HFFc6 (cell line): Measurements from ENCODE around the gene FAM83E. TPM values are rescaled to one million over a fixed set of nuclear protein-coding genes. Genes with fewer than 3 reads are reported as not detected.

Experiments used
- DNase-seq: peaks from one replicate; pipeline ENCODE4 v3.0.0-alpha.2; 2018
- H3K27ac Mint-ChIP-seq: 2 replicates; pipeline ENCODE4 v1.8.0; 2020; ENCODE audit warnings: mild to moderate bottlenecking, mixed read lengths
- H3K27me3 Mint-ChIP-seq: 2 replicates; pipeline ENCODE4 v1.8.0; 2021; ENCODE audit warnings: mild to moderate bottlenecking, moderate library complexity, mixed read lengths; ENCODE audit not compliant: insufficient read depth
- H3K36me3 Mint-ChIP-seq: 2 replicates; pipeline ENCODE4 v1.8.0; 2021; ENCODE audit warnings: low read depth, mixed read lengths
- H3K4me1 Mint-ChIP-seq: 2 replicates; pipeline ENCODE4 v1.8.0; 2020; ENCODE audit warnings: low read depth, mixed read lengths
- H3K4me3 Mint-ChIP-seq: 2 replicates; pipeline ENCODE4 v1.8.0; 2020; ENCODE audit warnings: mild to moderate bottlenecking, moderate library complexity, mixed read lengths
- H3K9me3 Mint-ChIP-seq: 2 replicates; pipeline ENCODE4 v1.8.0; 2020; ENCODE audit warnings: mild to moderate bottlenecking, mixed read lengths
- CTCF ChIP-seq: fragments of 200-600 bp; sonication (generic); IDR thresholded peaks from 2 replicates; pipeline ENCODE4 v1.5.0; 2021; ENCODE audit warnings: antibody characterized with exemption, mild to moderate bottlenecking
- total RNA-seq, 6 experiments: library from RNA; stranded (reverse); fragmentation: NEBNext Ultra II Directional; extraction: Animal tissue kit (Norgen Biotek cat#: 25700); gene quantifications; 2 replicates in 1 of 6; 3 replicates in 5 of 6; pipeline ENCODE4 v1.2.3, GENCODE V29; 2021

The FAM83E gene
- total RNA-seq, 6 experiments from 2014 or later, result 0.23 to 0.99 (median 0.54) TPM

DNA sequence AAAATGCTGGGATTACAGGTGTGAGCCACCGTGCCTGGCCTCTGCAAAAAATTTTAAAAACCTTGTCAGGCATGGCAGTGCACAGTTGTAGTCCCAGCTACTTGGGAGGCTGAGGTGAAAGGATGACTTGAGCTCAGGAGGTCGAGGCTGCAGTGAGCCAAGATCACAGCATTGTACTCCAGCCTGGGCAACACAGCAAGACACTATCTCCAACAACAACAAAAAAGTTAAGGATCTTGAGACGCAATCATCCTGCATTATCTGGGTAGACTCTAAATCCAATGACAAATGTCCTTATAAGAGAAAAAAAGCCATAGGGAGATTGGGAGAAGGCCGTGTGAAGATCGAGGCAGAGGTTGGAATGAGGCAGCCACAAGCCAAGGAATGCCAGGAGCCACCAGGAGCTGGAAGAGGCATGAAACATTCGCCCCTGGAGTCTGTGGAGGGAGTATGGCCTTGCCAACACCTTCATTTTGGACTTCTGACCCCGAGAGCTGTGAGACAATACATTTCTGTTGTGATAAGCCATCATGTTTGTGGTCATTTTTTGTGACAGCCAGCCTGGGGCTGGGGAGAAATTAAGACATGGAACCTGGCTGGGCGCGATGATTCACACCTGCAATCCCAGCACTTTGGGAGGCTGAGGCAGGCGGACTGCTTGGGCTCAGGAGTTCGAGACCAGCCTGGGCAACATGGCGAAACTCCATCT, 36.3 kb upstream of the FAM83E start:
- DNase-seq, result no peak
- peaks cover 13% of the 10 kb centered on the region for H3K4me1 Mint-ChIP-seq
- H3K27ac Mint-ChIP-seq, result no peak overlapping the region
- H3K27me3 Mint-ChIP-seq, result peaks cover 7% of the 10 kb centered on the region
- no peak overlapping the region for H3K4me3 Mint-ChIP-seq
- no peak for TF ChIP-seq CTCF
- no peaks in the 10 kb centered on the region for H3K9me3 Mint-ChIP-seq
- no peaks in the 10 kb centered on the region for H3K36me3 Mint-ChIP-seq

DNA sequence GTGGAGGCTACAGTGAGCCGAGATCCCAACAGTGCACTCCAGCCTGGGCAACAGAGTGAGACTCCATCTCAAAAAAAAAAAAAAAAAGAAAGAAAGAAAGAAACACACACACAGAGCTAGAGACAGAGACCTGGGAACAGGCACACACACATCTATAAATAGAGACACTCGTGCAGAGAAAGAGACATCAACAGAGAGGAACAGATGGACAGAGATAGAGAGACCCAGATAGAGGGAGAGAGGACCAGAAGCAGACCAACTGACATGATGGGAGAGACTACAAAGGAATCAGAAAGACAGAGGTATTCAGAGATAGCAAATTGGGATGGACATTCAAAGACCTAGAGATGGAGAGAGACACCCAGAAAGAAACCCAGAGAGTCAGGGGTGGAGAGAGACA, 33.3 kb upstream of the FAM83E start:
- DNase-seq, result no peak
- TF ChIP-seq CTCF, result no peak
- Mint-ChIP-seq H3K27me3 (peaks cover 12% of the 10 kb centered on the region), H3K36me3 (no peaks in the 10 kb centered on the region), H3K27ac (no peak overlapping the region), H3K4me1 (peaks cover 21% of the 10 kb centered on the region), H3K9me3 (no peaks in the 10 kb centered on the region), H3K4me3 (no peak overlapping the region)

DNA sequence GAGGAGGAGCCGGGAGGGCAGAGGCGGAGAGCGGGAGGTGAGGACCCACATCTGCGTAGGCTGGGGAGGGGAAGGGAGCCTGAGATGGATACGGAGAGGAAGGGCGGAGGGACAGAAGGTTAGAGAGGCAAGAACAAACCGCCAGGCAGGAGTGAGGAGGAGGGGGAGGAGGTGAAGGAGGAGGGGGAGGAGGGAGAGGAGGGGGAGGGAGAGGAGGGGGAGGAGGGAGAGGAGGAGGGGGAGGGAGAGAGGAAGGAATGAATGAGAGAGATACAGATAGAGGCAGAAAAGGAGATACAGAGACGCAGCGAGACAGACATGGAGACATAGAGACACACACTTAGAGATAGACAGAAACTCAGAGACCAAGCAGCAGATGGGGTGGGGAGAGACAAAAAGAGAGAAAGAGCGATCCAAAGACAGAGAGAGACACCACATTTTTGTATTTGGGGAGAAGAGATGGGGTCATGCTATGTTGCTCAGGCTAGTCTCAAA, 31.9 kb upstream of the FAM83E start:
- H3K9me3 Mint-ChIP-seq, result no peaks in the 10 kb centered on the region
- no peaks in the 10 kb centered on the region for H3K36me3 Mint-ChIP-seq
- peak overlapping the region; percentile 26; the same call in 1 of the 2 replicates for H3K4me3 Mint-ChIP-seq
- H3K27ac Mint-ChIP-seq, result no peak overlapping the region
- TF ChIP-seq CTCF, result no peak
- no peak for DNase-seq
- peaks cover 19% of the 10 kb centered on the region for H3K27me3 Mint-ChIP-seq
- H3K4me1 Mint-ChIP-seq, result peaks cover 21% of the 10 kb centered on the region

- H3K9me3 Mint-ChIP-seq, result no peaks in the 10 kb centered on the region
- H3K4me1 Mint-ChIP-seq, result peaks cover 21% of the 10 kb centered on the region
- peak within 1 kb of the TSS; percentile 69 for H3K4me3 Mint-ChIP-seq
- DNase-seq, result peak; percentile 45
- peaks cover 22% of the 10 kb centered on the region for H3K27me3 Mint-ChIP-seq
- no peak within 1 kb of the TSS; the same call in 1 of the 2 replicates for H3K27ac Mint-ChIP-seq
- TF ChIP-seq CTCF, result peak; percentile 85
- no peaks in the 10 kb centered on the region for H3K36me3 Mint-ChIP-seq
Observed at GRCh38 chr19:48646001-48646721, 31.3 kb upstream of the FAM83E start, which contains the start of gene CA11. TSS of gene CA11 (minus strand) at chr19:48646187. CDS start at chr19:48645632, 555 bp downstream.

DNA sequence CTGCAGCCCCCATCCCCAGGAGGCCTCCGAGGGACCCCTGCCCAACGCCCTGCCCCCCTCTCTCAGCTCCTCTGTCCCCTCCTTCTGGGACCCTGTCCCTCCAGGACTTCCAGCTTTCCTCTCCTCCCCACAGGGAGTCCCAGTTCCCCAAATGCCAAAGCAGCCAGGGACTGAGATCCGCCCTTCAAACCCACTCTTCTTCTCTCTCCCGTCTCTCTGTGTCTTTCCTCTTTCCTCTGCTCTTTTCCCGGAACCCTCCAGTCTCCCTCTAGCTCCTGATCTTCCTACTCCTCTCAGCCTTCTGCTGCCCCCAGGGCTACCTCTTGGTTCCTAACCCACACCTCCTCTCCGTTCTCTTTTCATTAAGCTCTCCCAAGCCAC, 30.7 kb upstream of the FAM83E start:
- H3K27ac Mint-ChIP-seq, result no peak overlapping the region; the same call in 1 of the 2 replicates
- peak overlapping the region; percentile 69 for H3K4me3 Mint-ChIP-seq
- H3K36me3 Mint-ChIP-seq, result no peaks in the 10 kb centered on the region
- H3K27me3 Mint-ChIP-seq, result peaks cover 22% of the 10 kb centered on the region
- TF ChIP-seq CTCF, result no peak
- DNase-seq, result no peak
- no peaks in the 10 kb centered on the region for H3K9me3 Mint-ChIP-seq
- peaks cover 21% of the 10 kb centered on the region for H3K4me1 Mint-ChIP-seq
